Measurements from ENCODE around the gene HOXA10. TPM values are rescaled to one million over a fixed set of nuclear protein-coding genes. Genes with fewer than 3 reads are reported as not detected.

Gene HOXA10
- total RNA-seq, 1 donor from 2014 or later: 0.10 TPM

DNA sequence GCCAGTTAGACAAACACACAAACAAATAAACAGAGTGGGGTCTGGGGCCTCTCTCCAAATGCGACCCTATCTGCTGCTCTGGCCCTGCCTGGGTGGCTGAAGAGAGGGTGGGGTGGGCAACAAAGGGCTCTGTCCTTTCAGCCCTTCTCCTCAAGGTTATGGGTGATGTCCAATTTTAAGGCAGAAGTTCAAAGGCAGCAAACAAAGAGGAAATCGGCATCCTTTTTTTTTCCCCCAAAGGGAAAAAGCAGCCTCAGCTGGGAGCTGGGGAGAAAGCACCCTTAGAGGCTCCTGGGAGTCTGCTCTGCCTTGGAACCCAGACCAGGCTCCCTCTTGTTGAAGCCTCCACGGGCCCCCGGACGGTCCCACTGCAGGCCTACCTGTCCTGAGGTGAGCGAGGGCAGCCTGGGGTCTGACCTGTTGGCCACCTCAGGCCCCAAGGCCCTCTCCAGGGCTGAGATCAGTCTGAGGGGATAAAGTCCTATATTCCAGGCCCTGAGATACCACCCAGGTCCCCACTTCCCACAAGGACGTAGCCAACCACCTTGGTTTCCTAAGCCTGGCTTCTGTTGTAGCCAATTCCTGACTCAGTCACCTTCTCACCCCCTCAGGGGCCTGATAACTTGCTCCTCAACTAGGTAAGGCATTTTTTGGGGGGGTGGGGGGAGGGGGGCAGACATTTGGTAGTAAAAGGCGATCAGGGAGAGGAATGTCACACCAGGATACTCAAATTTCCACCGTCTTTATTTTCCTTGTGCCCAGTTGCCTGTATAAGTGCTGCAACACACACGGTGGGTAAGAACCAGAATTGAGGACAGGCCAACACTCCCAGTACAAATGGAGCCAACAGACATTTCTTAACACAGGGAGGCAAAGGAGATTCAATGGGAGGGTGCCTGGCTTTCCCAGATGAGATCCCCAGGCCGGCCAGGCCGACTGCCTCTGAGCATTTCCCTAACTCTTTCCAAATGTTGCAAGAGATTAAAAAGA is 6.6 kb upstream of the HOXA10 start:
- DNase-seq (ENCODE audit: low spot score): no peak
- no peak for ATAC-seq

DNA sequence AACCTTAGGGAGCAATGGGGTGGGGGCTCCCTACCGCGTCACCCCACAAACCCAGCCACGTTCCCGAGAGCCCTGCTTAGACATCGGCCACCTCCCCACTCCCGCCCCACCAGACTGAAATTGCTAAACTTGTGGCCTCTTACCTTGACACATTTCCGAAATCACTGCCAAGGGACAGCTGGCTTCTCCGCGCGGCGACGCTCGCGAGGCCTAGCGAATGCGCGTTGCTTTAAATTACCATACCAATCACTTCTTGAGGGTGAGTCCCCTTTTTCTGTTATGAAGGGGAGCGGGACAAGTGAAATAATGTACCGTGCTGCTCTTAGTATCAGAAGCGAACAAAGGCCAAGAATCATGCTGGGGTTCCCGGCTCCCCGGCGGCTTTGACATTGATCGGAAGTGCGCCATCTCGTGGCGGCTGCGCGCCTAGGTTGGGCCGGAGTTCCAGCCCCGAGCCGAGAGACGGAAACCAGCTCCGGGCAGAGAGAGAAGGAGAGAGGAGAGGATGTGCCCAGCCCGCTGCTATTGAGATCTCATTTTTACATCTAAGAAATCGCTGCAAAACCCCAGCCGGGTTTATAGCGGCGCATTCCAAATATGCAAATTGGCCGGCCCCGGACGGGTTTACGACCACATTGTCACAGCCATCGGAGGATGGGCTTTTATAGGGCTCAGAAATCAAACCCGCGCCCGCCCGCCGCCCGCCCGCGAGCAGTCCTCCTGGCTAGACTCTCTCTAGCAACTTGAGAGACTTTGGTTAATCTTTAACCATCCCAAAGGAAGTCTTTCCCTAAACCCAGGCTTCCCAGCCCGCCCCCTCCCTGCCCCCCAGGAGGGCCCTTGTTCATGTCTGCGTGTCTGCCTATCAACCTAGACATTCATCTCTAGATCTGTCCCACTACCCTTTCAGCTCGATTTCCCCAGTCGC is 5.6 kb upstream of the HOXA10 start:
- peak; percentile 60 for ATAC-seq
- DNase-seq (ENCODE audit: low spot score): no peak

DNA sequence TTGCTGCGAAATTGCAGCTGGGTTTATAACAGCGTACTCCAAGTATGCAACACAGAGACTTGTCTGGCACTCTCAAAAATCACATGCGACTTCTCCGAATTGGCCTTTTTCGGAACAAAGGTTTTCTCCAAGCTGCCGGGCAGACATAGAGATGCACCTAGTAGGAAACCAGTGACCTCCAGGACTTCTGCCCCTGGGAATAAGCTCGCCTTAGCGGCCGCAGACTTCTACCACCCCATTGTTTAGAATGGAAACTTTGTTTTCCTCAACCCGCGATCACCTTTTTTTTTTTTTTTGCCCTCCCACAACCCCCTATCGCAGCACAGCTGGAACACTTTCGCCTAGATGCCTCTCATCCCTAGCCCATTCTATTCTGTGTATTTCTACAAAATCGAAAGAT is 4.9 kb upstream of the HOXA10 start:
- DNase-seq (ENCODE audit: low spot score) (no peak), ATAC-seq (no peak)

DNA sequence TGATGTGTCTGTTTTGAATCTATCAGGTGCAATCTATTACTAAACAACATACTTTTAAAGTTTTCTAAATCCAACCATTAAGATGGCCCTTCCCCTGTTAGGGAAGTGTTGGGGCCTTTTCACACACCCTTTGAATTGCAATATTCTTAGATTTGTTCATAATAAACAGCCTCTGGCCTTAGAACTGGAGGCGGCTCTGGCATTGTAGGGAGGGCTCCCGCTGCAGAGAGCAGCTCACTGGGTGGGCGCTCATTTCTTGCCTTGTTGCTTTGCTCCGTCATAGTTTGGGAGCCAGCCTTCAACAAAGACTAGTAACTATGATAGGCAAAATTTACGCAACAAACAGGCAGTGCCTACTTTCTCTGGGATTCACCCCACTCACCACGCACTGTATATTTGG is 4.2 kb upstream of the HOXA10 start:
- ATAC-seq (no peak), DNase-seq (ENCODE audit: low spot score) (no peak)

DNA sequence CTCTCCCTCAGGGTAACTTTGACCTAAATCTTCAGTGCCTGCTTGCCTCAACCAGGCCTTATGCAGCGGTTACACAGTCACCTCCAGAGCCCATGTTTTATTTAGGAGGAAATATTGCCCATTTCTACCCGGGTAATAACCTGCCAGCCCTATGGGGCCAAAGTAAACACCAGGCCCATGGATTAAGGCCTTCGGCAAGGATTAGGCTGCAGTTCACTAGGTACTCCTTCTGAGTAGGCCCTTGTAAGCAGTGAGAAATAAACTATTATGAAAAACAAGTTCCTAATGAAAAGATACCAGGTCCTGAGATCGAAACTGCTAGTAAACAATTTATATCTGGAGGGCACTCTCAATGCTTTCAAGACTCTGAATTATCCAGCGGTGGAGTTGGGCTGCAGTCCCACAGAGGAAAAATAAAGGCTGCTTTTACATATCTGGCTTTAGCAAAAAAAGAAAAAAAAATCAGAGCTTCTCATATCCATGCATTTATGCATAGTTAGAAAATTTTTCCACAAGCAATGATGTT is 3.7 kb upstream of the HOXA10 start:
- no peak for DNase-seq (ENCODE audit: low spot score)
- ATAC-seq: no peak

DNA sequence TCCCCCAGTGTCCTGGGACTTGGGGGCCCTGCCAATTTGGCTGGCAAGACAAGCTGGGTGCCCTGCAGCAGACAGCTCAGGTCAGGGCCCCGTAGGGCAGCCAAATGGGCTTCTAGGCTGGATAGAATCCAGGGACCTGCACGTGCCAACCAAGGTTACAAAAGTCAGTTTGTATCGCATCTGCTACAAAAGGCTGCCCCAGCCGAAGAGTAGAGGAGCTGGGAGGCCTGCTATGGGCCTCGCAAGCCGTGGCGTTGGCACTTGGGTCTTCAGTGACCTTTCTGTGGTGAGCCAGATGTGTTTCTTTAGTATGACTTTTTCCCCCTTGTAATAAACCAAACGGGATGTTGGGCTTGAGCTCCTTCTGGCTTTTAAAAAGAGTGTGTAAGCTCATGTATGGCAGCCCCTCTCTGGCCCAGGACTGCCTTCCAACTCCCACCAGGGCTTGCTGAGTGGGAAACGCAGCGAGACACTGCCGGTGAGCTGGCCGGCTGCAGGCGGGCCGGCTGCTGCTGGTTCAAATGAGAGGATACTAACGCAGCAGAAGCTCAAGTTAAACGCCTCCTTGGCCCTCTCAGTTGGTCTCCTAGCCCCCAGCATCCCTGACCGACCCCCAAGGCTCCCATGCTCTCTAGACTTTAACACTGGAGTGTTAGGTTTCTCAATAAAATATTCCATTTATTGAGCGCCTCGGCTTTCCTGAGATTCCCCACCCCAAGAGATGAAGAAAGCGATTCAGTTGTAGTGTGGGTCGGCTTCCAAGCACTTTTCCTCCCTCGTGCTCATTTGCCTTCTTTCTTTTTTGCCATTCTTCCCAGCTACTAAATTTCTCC is 3.1 kb upstream of the HOXA10 start:
- DNase-seq (ENCODE audit: low spot score) (no peak), ATAC-seq (no peak)

DNA sequence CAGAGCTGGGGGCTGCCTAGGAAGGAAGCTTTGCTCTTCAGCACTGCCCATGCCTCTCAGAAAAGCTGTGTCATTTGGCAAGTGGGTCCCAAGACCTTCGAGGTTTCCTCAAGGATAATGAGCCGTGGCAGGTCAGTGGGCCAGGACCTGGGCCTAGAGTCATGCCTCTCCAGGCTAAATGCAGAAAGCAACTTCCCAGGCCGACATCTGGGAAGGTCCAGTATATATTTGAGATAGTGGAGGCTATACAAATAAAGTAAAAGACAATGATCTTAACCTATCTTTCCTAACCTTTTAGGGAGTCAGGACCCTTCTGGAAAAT is 2.4 kb upstream of the HOXA10 start:
- no peak for DNase-seq (ENCODE audit: low spot score)
- ATAC-seq: no peak

DNA sequence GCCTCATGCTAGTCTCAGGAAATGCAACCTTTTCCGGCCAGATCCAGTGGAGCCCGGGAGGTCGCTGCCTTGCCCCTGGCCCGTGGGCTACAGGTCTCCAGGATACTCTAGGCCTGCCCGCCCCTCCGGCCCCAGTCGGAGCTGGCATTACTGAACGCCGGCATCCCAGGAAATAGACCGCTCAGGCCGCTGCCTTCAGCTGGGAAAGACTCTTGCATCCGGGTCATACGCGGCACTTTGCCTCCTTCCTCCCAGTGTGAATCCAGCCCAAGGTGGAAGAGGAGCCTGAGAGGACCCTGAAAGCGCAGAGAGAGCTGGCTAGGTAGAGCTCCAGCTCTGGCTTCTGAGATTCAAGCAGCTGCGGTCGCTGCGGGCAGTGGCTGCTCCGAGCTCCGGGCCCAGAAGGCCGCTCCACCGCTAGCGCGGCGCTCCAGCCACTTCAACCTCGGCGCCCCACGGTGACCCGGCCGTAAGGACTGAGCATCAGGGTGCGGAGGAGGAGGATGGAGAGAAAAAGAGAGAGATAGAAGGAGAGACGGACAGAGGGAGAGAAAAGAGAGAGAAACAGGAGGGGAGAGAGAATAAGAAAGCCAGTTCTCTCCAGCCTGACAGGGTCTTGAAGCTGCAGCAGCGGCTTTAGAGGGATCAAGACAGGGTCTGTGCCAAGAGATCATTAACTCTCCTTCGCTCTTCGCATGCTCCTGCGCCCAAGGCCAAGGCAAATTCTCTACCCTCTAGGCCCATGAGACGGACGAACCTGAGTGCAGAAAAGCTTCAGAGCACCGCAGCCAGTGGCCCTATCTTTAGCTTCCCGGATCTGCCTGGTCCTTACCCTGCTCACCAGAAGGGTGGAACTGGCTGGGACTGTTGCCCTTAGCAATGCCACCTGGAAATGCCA is 1.8 kb upstream of the HOXA10 start:
- DNase-seq (ENCODE audit: low spot score) (no peak), ATAC-seq (no peak)

DNA sequence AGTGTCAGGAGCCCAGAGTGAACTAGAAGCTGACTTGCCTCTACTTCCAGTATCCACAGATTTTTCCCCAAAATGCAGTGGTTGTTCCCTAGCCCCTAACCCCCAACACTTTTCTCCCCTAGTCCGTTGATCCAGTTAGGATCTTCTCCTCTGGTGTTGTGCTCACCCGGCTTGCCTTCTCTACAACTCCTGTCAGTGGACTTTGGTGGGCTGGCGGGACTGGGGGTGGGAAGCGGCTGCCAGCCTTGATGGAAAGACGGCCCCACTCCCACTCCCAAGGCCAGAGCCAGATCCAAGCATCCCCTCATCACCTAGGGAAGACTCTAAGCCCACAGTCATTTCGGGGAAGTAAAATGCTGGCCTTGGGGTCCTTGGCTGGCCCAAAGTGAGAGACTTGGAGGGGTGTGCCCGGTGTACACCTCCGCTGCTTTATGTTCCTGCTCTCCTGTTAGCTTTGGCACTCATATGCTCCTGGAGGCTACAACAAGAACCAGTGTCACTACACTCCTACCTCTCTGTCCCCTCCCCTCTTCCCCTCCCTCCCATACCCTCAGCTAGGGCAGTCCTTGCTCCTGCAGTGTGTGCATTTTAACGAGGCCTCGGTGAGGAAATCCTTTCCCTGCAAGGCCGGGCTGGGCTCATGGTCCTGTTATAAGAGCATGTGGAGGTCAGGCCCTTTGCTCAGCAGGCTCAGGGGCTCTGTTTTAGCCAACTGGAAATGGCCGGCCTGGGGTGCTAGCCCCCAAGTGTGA is 930 bp upstream of the HOXA10 start:
- DNase-seq (ENCODE audit: low spot score) (no peak), ATAC-seq (no peak)

DNA sequence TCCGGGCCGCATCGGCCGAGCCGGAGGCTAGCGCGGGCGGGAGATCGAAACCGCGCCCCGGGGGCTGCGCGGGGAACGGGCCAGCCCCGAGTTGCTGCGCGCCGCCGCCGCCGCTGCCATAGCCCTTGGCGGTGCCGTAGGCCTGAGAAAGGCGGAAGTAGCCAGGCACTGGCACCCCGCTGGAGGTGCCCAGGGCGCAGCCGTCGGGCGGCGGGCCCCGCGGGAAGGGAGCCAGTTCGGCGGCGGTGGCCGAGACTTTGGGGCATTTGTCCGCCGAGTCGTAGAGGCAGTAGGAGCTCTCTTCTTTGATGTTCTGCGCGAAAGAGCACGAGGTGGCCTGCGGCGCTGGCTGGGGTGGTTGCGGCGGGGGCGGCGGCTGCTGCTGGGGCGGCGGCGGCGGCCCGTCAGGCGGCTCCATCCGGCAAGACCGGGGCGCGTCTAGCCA is 587 bp downstream of the HOXA10 start:
- DNase-seq (ENCODE audit: low spot score): no peak

DNA sequence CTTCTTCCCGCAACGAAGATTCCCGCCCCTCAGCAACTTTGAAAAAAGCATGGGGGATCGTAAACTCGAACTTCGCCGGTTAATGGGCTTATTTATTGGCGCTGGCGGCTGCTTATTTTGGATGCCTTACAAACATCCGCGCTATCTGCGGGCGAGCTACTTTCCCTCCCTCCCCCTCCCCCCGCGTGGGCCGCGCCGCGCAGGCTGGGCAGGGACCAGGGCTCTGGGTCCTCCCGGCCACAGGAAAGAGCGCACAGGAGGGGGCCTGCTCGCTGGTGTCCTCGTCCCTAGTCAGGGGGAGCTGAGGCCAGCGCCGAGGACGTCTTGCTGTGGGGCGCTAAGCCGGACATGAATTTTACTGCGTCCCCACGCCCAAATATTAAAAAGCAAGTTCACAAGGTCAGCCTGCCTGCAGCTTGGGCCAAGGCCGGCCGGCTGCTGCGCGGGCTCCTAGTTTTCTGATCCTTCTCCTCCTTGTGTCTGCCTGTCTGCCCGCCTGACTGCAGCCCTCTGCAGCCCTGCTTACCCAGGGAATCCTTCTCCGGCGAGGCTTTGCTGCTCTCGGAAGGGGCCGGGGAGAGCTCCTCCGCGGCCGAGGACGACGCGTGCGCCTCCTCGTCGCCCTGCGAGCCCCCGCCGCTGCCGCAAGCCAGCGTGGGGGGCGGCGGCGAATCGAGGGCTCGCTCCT is 1.2 kb downstream of the HOXA10 start:
- DNase-seq (ENCODE audit: low spot score): no peak

More for the DNA sequence above, 587 bp downstream of the HOXA10 start:
- peak; percentile 33 for ATAC-seq

DNA sequence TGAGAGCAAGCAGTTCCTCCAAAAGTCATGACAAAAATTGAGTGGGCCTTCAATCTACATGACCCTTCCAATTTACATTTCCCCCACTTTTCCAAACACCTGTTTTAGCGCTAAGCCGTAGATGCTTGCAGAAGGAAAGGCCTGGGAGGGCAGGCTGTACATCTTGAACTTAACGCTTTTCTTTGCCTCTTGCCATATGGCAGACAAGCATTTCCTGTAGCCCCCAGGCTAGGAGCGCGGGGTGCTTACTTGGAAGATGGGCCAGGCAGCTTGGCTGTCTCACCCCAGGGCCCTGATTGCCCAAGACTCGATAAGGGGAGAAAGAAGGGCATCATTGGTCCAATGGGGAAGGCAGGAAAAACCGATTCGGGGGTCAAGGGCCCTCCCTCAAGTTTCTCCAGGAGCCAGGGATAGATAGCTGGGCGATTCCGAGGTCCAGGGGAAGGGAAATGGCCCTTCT is 1.8 kb downstream of the HOXA10 start:
- no peak for DNase-seq (ENCODE audit: low spot score)
- ATAC-seq: no peak

More for the DNA sequence above, 1.2 kb downstream of the HOXA10 start:
- ATAC-seq: peak; percentile 21

DNA sequence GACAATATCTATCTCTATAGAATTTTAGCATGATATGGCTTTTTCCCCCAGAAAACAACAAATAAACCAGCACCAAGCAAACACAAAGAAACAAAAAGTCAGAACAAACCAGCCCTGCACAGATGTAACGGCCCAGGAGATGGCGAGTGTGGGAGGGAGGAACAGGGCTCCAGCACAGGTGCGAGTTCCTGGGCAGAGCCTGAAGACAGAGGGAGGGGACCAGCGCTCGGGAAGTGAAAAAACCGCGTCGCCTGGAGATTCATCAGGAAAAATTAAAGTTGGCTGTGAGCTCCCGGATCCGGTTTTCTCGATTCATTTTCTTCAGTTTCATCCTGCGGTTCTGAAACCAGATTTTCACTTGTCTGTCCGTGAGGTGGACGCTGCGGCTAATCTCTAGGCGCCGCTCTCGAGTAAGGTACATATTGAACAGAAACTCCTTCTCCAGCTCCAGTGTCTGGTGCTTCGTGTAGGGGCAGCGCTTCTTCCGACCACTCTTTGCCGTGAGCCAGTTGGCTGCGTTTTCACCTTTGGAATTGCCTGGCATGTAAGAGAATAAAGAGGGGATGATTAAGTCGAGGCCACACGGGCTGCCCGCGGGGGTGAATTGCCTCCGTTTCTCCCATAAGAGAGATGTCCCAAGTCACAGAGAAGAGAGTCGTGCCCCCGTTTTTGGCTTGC is 2.3 kb downstream of the HOXA10 start:
- DNase-seq (ENCODE audit: low spot score): no peak
- ATAC-seq: no peak

DNA sequence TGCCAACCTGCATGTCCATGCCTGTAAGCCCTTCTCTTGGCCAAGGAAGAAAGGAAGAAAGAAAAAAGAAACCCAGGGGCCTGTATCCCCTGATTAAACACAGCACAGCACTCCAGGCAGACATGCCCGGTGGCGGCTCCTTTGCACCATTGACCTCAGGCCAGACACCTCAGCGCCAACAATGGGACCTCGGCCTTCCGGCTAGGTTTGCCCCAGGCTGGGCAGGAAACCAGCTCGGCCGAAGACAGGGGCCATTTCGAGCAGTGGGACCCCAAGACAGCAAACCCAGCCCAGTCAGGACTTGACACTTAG is 2.8 kb downstream of the HOXA10 start:
- DNase-seq (ENCODE audit: low spot score) (no peak), ATAC-seq (no peak)

DNA sequence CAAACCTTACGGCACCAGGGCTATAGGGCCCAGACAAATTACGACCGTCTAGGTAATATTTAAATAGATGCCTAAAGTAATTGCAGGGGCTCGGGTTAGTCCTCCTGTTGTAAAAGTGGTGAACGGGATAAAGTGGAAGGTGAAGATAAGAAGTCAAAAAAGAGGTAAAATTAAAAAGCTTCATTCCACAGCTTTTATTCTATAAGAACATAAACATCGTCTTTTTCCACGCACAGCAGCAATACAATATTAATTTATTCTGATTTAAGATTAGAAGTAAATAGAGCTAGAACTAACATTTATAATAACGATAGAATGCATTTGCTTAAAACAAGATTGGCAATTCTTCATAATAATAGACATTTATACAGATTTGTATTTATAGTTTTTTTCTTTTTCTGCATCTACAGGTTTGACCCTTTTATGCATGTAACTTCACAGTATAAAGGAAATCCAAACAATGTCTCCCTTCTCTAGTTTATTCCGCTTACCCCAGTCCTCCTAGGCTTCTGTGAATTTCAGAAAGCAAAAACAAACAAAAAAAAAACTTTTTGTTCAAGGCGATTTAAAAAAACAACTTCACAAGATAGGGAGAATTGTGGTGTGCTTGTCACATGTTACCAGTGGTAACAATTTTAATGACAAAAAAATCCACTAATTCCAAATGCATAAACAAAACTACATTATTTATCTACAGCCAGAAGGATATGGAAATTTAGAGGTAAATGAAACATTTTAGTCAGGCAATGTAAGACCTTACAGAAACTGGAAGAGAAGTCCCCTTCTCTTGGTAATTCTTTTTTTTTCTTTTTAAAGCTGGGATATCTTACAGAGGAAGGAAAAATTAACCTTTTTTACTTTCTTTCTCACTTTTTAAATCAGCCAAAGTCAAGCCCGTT is 3.4 kb downstream of the HOXA10 start:
- ATAC-seq (no peak), DNase-seq (ENCODE audit: low spot score) (no peak)

DNA sequence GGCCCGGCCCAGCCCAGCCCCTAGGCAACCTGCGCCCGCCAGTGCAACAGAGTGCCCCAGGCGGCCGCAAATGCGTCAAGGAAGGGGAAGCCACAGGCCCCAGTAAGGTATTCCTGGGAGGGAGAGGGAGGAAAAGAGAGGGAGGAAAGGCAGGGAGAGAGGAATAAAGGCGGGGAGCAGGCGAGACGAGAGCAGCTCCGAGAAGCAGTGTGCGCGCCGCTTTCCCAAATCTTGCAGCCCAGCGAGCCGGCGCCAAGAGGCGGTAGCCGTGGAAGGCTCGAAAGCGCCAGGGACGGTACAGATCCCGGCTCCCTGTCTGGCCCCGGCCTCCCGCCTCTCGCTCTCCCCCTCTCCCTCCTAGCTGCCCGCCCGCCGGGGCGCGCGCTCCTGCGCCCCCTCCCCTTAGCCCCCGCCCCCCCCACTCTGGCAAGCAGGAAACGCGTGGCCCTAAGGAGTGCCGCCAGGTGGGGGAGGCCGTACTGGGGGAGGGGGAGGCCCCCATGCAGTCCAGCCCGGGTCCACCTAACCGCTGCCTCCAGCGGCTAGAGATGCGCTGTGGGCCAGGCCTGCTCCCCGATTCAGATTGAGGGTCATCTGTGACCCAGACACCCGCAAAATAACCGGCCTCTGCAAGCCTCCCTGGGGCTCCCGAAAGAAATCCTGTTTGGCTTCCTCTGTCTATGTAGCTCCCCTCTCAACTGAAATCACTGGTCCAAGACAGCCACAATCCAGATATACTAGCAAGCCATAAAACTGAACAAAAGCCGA is 4.3 kb downstream of the HOXA10 start:
- DNase-seq (ENCODE audit: low spot score) (no peak), ATAC-seq (no peak)

Data from left lobe of liver (tissue), 2 donors.